ENCODE results near the gene ALK. TPM values are rescaled to one million over a fixed set of nuclear protein-coding genes. Genes with fewer than 3 reads are reported as not detected.

Gene ALK
- polyA plus RNA-seq, 1 of the 3 experiments (the other 2 are of a cell fraction), result 0.30 TPM

DNA sequence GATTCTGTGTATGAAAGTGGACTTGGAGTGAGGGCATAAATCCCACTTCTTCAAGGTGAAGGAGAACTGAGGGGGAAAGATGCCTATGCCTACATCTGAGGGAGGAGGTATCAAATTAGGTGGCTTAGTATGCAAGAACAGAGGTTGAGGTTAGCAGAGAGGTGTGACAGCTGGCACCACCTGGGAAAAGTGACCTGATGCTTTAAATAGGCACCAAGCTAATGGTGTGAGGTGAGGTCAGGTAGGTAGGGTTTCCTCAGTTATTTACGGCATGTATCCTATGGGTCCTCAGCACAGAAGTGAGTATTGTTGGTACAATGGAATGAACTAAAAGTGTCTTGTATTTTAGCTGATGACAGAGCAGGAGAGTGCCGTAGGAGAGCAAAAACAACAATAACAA, 439.0 kb downstream of the ALK start:
- TF ChIP-seq TCF12 (IDR thresholded peaks at IDR 0.05) (no peak), MXI1 (IDR thresholded peaks at IDR 0.05; ENCODE audit: low read depth, low read length) (no peak), TAF1 (IDR thresholded peaks at IDR 0.05; ENCODE audit: borderline replicate concordance, low read depth, low read length) (no peak), ELF1 (IDR thresholded peaks at IDR 0.05) (no peak), CHD2 (IDR thresholded peaks at IDR 0.05; ENCODE audit: low read length, partially characterized antibody) (no peak), POLR2AphosphoS5 (IDR thresholded peaks at IDR 0.05; ENCODE audit: low read depth, low read length) (no peak), EZH2phosphoT487 (IDR thresholded peaks at IDR 0.05; ENCODE audit: borderline replicate concordance, low read depth) (no peak), SIN3A (IDR thresholded peaks at IDR 0.05; ENCODE audit: borderline replicate concordance, low read depth, low read length) (no peak), RFX5 (IDR thresholded peaks at IDR 0.05; ENCODE audit: low read length) (no peak), NRF1 (IDR thresholded peaks at IDR 0.05; ENCODE audit: low read depth, low read length) (no peak)
- TF ChIP-seq, protein P1, sequence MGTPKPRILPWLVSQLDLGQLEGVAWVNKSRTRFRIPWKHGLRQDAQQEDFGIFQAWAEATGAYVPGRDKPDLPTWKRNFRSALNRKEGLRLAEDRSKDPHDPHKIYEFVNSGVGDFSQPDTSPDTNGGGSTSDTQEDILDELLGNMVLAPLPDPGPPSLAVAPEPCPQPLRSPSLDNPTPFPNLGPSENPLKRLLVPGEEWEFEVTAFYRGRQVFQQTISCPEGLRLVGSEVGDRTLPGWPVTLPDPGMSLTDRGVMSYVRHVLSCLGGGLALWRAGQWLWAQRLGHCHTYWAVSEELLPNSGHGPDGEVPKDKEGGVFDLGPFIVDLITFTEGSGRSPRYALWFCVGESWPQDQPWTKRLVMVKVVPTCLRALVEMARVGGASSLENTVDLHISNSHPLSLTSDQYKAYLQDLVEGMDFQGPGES (IDR thresholded peaks at IDR 0.05; ENCODE audit: low read depth, low read length), result no peak
- TF ChIP-seq, protein P2, sequence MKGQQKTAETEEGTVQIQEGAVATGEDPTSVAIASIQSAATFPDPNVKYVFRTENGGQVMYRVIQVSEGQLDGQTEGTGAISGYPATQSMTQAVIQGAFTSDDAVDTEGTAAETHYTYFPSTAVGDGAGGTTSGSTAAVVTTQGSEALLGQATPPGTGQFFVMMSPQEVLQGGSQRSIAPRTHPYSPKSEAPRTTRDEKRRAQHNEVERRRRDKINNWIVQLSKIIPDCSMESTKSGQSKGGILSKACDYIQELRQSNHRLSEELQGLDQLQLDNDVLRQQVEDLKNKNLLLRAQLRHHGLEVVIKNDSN (IDR thresholded peaks at IDR 0.05; ENCODE audit: borderline replicate concordance, low read depth), result no peak
- TF ChIP-seq, protein P3, sequence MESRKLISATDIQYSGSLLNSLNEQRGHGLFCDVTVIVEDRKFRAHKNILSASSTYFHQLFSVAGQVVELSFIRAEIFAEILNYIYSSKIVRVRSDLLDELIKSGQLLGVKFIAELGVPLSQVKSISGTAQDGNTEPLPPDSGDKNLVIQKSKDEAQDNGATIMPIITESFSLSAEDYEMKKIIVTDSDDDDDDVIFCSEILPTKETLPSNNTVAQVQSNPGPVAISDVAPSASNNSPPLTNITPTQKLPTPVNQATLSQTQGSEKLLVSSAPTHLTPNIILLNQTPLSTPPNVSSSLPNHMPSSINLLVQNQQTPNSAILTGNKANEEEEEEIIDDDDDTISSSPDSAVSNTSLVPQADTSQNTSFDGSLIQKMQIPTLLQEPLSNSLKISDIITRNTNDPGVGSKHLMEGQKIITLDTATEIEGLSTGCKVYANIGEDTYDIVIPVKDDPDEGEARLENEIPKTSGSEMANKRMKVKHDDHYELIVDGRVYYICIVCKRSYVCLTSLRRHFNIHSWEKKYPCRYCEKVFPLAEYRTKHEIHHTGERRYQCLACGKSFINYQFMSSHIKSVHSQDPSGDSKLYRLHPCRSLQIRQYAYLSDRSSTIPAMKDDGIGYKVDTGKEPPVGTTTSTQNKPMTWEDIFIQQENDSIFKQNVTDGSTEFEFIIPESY (IDR thresholded peaks at IDR 0.05; ENCODE audit: borderline replicate concordance, low read depth), result no peak
- TF ChIP-seq, protein P4, sequence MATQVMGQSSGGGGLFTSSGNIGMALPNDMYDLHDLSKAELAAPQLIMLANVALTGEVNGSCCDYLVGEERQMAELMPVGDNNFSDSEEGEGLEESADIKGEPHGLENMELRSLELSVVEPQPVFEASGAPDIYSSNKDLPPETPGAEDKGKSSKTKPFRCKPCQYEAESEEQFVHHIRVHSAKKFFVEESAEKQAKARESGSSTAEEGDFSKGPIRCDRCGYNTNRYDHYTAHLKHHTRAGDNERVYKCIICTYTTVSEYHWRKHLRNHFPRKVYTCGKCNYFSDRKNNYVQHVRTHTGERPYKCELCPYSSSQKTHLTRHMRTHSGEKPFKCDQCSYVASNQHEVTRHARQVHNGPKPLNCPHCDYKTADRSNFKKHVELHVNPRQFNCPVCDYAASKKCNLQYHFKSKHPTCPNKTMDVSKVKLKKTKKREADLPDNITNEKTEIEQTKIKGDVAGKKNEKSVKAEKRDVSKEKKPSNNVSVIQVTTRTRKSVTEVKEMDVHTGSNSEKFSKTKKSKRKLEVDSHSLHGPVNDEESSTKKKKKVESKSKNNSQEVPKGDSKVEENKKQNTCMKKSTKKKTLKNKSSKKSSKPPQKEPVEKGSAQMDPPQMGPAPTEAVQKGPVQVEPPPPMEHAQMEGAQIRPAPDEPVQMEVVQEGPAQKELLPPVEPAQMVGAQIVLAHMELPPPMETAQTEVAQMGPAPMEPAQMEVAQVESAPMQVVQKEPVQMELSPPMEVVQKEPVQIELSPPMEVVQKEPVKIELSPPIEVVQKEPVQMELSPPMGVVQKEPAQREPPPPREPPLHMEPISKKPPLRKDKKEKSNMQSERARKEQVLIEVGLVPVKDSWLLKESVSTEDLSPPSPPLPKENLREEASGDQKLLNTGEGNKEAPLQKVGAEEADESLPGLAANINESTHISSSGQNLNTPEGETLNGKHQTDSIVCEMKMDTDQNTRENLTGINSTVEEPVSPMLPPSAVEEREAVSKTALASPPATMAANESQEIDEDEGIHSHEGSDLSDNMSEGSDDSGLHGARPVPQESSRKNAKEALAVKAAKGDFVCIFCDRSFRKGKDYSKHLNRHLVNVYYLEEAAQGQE (IDR thresholded peaks at IDR 0.05; ENCODE audit: low read depth, low read length), result no peak
- TF ChIP-seq, protein P5, sequence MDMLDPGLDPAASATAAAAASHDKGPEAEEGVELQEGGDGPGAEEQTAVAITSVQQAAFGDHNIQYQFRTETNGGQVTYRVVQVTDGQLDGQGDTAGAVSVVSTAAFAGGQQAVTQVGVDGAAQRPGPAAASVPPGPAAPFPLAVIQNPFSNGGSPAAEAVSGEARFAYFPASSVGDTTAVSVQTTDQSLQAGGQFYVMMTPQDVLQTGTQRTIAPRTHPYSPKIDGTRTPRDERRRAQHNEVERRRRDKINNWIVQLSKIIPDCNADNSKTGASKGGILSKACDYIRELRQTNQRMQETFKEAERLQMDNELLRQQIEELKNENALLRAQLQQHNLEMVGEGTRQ (IDR thresholded peaks at IDR 0.05; ENCODE audit: borderline replicate concordance, low read depth, low read length), result no peak
- WGBS (ENCODE audit: low lambda C conversion rate), result 55% methylated on average over 2 of the region's 2 CpGs

More for the DNA sequence above, 439.0 kb downstream of the ALK start:
- no peak overlapping the region for H3K9ac ChIP-seq
- no peak for DNase-seq
- H3F3A ChIP-seq (replicated peaks; ENCODE audit: insufficient read depth), result no peaks in the 10 kb centered on the region
- ChIA-PET POLR2A (no interaction called here), CTCF (interaction anchor here (0.8 to 3.5 kb wide), 3 partner anchors 35 to 333 kb away, joined by 3 to 22 read pairs (median 4); no protein-coding TSS in a partner anchor)
- H3K4me1 ChIP-seq (ENCODE audit: control insufficient read depth in 1 of 2, insufficient read depth in 2 of 2, low read depth in 1 of 2, low read length in 1 of 2), result peaks cover 0 to 53% of the 10 kb centered on the region in 2 experiments; a peak in 2 of 4 replicates
- peak overlapping the region in 1 of 2 experiments; percentile 100; a peak in 2 of 4 replicates for H3K27ac ChIP-seq (ENCODE audit: low read depth in 2 of 2, low read length in 1 of 2)
- no peaks in the 10 kb centered on the region for H3K79me2 ChIP-seq (ENCODE audit: insufficient read depth)
- no peaks in the 10 kb centered on the region for H3K9me3 ChIP-seq
- H2AFZ ChIP-seq (ENCODE audit: low read depth), result no peak overlapping the region
- no peak overlapping the region for H3K4me3 ChIP-seq (ENCODE audit: low read depth in 2 of 2, low read length in 1 of 2)
- H4K20me1 ChIP-seq (ENCODE audit: insufficient read depth), result no peaks in the 10 kb centered on the region
- no peak overlapping the region for H3K4me2 ChIP-seq
- no peaks in the 10 kb centered on the region for H3K9me2 ChIP-seq
- H3K36me3 ChIP-seq (replicated peaks in 1 of 2; ENCODE audit: control insufficient read depth in 1 of 2, insufficient read depth in 2 of 2, low read length in 1 of 2), result peaks cover 0 to 6% of the 10 kb centered on the region in 2 experiments
- H3K27me3 ChIP-seq (ENCODE audit: insufficient read depth), result no peaks in the 10 kb centered on the region
